ENCODE measurements around the gene ABCG1.

ABCG1 gene

DNA sequence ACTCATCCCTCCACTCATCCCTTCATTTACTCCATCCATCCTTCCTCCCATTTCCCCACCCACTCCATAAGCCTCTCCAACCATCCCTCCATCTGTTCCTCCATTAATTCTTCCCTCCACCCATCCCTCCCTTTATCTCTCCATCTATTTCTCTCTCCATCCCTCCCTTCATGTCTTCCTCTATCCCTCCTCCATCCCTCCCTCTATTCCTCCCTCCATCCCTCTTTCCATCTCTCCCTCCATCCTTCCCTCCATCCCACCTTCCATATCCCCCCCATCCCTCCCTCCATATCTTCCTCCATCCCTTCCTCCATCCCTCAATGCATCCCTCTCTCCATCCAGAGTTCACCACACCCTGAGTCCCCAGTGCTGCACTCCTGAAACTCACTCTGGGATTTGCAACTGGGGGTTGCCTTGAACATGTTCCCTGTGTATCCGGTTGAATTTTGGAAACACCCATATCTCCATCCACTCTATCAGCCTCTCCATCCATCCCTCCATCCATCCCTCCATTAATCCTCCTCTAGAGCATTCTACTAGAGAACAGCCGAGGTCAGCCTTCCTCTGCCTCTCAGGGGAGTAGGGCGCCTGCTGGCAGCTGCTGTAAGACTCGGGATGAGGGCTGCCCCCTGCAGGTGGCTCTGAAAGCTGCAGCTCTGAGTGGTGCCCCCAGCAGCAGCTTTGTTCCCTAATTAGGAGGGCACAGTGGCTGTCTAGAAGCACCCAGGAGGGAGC is 39.4 kb downstream of the ABCG1 start:
- peak; percentile 56 for FAIRE-seq
- DNase-seq (ENCODE audit: insufficient read length): peak; percentile 88
- TF ChIP-seq POLR2A (IDR thresholded peaks at IDR 0.05; ENCODE audit: low read depth, low read length) (no peak), TAF1 (IDR thresholded peaks at IDR 0.05; ENCODE audit: borderline replicate concordance, low read depth, low read length) (no peak), POLR2AphosphoS5 (IDR thresholded peaks at IDR 0.05; ENCODE audit: low read depth, low read length) (no peak)

- FAIRE-seq (no peak), DNase-seq (ENCODE audit: insufficient read length) (no peak)
- TF ChIP-seq TAF1 (IDR thresholded peaks at IDR 0.05; ENCODE audit: borderline replicate concordance, low read depth, low read length): no peak
- no peak for TF ChIP-seq POLR2AphosphoS5 (IDR thresholded peaks at IDR 0.05; ENCODE audit: low read depth, low read length)
- TF ChIP-seq POLR2A (IDR thresholded peaks at IDR 0.05; ENCODE audit: low read depth, low read length): no peak
Observed at GRCh38 chr21:42258885-42259407, 40.0 kb downstream of the ABCG1 start.

DNA sequence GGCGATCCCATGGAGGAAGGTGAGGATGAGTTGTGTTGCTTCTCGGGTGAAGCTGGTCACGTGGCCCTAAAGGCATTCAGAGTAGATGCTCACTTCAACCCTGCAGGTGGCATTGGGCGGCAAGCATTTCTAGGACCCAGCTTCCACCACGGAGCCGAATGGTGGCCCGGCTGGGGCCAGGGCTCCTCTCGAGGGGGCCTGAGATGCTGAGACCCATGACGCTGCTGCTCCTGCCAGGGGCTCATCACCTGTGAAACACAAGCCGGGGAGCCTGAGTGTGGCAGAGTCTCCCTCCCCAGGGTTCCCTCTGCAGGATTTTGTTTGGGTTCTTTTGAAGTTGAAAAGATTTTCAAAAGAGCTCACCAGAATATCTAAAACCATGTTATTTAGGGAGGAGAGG is 41.2 kb downstream of the ABCG1 start:
- FAIRE-seq (no peak), DNase-seq (ENCODE audit: insufficient read length) (no peak)
- no peak for TF ChIP-seq POLR2AphosphoS5 (IDR thresholded peaks at IDR 0.05; ENCODE audit: low read depth, low read length)
- no peak for TF ChIP-seq TAF1 (IDR thresholded peaks at IDR 0.05; ENCODE audit: borderline replicate concordance, low read depth, low read length)
- TF ChIP-seq POLR2A (IDR thresholded peaks at IDR 0.05; ENCODE audit: low read depth, low read length): no peak

DNA sequence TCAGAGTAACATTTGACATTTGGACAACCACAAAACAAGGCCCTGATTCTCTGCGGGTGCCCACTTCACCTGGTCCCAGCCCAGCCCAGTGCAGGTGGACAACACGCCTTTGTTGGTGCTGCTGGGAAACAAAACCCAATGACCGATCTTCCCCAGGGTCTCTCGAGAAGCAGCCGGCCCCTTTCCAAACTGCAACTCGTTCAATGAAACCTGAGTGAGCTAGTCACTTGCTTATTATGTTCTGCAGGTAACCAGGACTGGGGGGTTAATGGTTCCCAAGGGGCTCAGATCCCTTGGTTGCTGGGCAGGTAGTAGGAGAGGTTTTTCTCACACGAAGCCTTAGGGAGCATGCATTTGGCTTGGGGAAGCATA is 42.9 kb downstream of the ABCG1 start:
- TF ChIP-seq POLR2AphosphoS5 (IDR thresholded peaks at IDR 0.05; ENCODE audit: low read depth, low read length) (no peak), POLR2A (IDR thresholded peaks at IDR 0.05; ENCODE audit: low read depth, low read length) (no peak), TAF1 (IDR thresholded peaks at IDR 0.05; ENCODE audit: borderline replicate concordance, low read depth, low read length) (no peak)
- DNase-seq (ENCODE audit: insufficient read length): no peak
- FAIRE-seq: no peak

- FAIRE-seq (no peak), DNase-seq (ENCODE audit: insufficient read length) (no peak)
- TF ChIP-seq TAF1 (IDR thresholded peaks at IDR 0.05; ENCODE audit: borderline replicate concordance, low read depth, low read length) (no peak), POLR2AphosphoS5 (IDR thresholded peaks at IDR 0.05; ENCODE audit: low read depth, low read length) (no peak)
Observed at GRCh38 chr21:42262831-42263231, 43.9 kb downstream of the ABCG1 start.

GRCh38 chr21:42263591-42264131 is 44.7 kb downstream of the ABCG1 start:
- TF ChIP-seq POLR2AphosphoS5 (IDR thresholded peaks at IDR 0.05; ENCODE audit: low read depth, low read length) (no peak), TAF1 (IDR thresholded peaks at IDR 0.05; ENCODE audit: borderline replicate concordance, low read depth, low read length) (no peak), POLR2A (IDR thresholded peaks at IDR 0.05; ENCODE audit: low read depth, low read length) (no peak)
- DNase-seq (ENCODE audit: insufficient read length): no peak
- no peak for FAIRE-seq

GRCh38 chr21:42264245-42265195 is 45.6 kb downstream of the ABCG1 start:
- no peak for DNase-seq (ENCODE audit: insufficient read length)
- TF ChIP-seq TAF1 (IDR thresholded peaks at IDR 0.05; ENCODE audit: borderline replicate concordance, low read depth, low read length) (no peak), POLR2AphosphoS5 (IDR thresholded peaks at IDR 0.05; ENCODE audit: low read depth, low read length) (no peak), POLR2A (IDR thresholded peaks at IDR 0.05; ENCODE audit: low read depth, low read length) (no peak)
- no peak for FAIRE-seq

- FAIRE-seq (no peak), DNase-seq (ENCODE audit: insufficient read length) (no peak)
- no peak for TF ChIP-seq TAF1 (IDR thresholded peaks at IDR 0.05; ENCODE audit: borderline replicate concordance, low read depth, low read length)
- TF ChIP-seq POLR2A (IDR thresholded peaks at IDR 0.05; ENCODE audit: low read depth, low read length): no peak
- TF ChIP-seq POLR2AphosphoS5 (IDR thresholded peaks at IDR 0.05; ENCODE audit: low read depth, low read length): no peak
Observed at GRCh38 chr21:42265231-42265812, 46.4 kb downstream of the ABCG1 start.

- no peak for DNase-seq (ENCODE audit: insufficient read length)
- FAIRE-seq: no peak
Observed at GRCh38 chr21:42266971-42267556, 48.1 kb downstream of the ABCG1 start.

DNA sequence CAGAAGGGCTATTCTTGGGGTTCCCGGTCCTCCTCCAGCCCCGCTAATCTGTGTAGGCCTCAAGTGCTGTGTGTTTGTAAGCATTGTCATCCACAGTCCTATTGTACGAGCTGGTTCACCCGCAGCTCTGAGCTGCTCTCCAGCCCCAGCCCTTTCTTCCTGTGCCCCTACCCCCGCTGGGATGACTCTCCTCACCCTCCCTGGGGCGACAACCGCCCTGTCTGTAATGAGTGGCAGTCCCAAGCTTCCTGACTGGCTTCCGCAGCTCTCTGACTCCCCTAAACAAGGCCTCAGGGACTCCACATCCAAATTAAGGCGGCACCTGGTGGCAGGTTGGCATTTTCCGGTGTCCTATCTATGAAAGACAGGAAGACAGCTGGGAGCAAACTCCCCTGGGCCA is 50.4 kb downstream of the ABCG1 start:
- FAIRE-seq: no peak
- no peak for DNase-seq (ENCODE audit: insufficient read length)
- TF ChIP-seq POLR2AphosphoS5 (IDR thresholded peaks at IDR 0.05; ENCODE audit: low read depth, low read length): no peak
- no peak for TF ChIP-seq POLR2A (IDR thresholded peaks at IDR 0.05; ENCODE audit: low read depth, low read length)
- TF ChIP-seq TAF1 (IDR thresholded peaks at IDR 0.05; ENCODE audit: borderline replicate concordance, low read depth, low read length): no peak

More at GRCh38 chr21:42266971-42267556, 48.1 kb downstream of the ABCG1 start:
- TF ChIP-seq POLR2A (IDR thresholded peaks at IDR 0.05; ENCODE audit: low read depth, low read length) (no peak), TAF1 (IDR thresholded peaks at IDR 0.05; ENCODE audit: borderline replicate concordance, low read depth, low read length) (no peak), POLR2AphosphoS5 (IDR thresholded peaks at IDR 0.05; ENCODE audit: low read depth, low read length) (no peak)

DNA sequence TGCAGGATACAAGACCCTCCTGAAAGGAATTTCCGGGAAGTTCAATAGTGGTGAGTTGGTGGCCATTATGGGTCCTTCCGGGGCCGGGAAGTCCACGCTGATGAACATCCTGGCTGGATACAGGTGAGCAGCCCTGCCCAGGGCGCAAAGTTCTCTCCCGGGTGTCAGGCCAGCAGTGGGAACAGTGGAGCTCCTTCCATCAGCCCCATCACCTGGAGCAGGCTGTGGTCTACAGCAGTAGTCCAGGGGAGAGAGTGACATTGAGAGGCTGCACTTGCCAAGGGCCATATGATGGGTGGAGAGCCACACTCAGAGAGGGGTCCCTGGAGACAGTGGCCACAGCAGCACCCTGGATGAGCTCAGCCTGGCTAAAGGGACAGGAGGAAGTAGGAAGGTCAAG is 52.1 kb downstream of the ABCG1 start:
- FAIRE-seq: no peak
- DNase-seq (ENCODE audit: insufficient read length): no peak
- TF ChIP-seq POLR2AphosphoS5 (IDR thresholded peaks at IDR 0.05; ENCODE audit: low read depth, low read length) (no peak), POLR2A (IDR thresholded peaks at IDR 0.05; ENCODE audit: low read depth, low read length) (no peak), TAF1 (IDR thresholded peaks at IDR 0.05; ENCODE audit: borderline replicate concordance, low read depth, low read length) (no peak)
